Measurements from ENCODE around the gene RBBP6.

RBBP6 gene

GRCh38 chr16:24524855-24525677, 14.3 kb upstream of the RBBP6 start:
- DNase-seq (ENCODE audit: low spot score): no peak

GRCh38 chr16:24525970-24526559, 13.3 kb upstream of the RBBP6 start:
- no peak for DNase-seq (ENCODE audit: low spot score)

DNA sequence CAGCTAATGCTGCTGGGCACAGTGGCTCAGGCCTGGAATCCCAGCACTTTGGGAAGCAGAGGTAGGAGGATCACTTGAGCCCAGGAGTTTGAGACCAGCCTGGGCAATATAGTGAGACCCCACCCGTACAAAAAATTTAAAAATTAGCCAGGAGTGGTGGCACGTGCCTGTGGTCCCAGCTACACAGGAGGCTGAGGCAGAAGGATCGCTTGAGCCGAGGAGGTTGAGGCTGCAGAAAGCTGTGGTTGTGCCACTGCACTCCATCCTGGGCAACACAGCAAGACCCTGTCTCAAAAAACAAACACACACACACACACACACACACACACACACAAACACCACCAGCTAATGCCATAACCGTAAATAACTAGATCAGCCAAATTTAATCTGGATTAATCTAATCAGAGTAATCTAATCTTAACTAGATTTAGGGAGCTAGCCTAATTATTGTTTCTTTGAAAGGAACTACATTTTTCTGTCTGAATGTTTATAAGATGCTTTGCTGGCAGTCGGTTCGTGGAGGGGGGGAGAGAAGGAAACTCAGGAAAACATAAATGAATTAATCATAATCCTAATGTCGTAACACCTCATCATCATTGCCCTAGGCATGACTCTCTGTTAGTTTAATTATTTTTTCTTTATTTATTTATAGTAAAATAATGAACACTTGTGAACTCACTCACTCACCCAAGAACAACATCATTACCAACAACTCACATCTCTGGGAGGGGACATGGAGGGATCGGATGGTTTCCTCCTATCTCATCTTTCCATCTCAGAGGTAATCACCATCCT, 12.5 kb upstream of the RBBP6 start:
- DNase-seq (ENCODE audit: low spot score): no peak

GRCh38 chr16:24531166-24531565, 8.2 kb upstream of the RBBP6 start:
- DNase-seq (ENCODE audit: low spot score): no peak

GRCh38 chr16:24534620-24535019, 4.7 kb upstream of the RBBP6 start:
- DNase-seq (ENCODE audit: low spot score): no peak

- no peak for DNase-seq (ENCODE audit: low spot score)
These were observed 3.5 kb upstream of the RBBP6 start for GRCh38 chr16:24535827-24536226.

- DNase-seq (ENCODE audit: low spot score): no peak
These were observed 2.7 kb upstream of the RBBP6 start for GRCh38 chr16:24536671-24537070.

DNA sequence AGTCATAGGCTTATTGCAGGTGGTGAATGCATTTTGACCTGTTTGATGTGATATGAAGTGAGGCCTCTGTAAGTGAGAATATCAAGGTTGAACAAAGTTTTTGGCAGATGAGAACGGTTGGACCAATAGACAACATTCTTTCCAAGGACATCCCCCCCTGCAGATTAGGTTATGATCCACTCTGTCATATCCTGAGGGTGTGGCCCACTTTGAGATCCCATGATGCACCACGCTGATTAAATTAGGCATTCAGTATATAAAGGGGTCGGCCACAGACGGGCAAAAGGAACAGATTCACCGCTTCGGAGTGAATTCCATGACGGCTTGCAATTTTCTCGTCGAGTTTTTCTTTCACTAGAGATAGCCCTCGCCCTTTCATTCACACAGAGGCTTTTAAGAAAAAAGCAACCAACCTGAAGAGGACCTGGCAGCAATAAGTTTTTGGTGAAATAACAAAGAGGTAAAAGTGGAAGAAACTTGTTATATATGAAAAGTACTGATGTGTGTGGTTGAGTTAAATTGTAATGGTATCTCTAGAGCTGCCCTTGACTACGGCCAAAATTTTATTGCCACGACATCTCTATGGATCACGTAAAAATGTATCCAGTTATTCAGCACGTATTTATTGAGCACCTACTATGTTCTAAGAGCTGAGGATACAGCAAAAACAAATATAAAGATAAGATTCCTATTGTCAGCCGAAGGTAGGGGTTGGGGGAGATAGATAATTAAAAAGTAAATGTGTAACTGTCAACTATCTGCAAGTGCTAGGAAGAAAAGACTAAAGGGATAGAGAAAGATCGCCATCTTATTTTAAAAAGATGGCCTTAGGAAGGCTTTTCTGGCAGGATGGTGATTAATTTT, 1.7 kb upstream of the RBBP6 start:
- DNase-seq (ENCODE audit: low spot score): no peak

DNA sequence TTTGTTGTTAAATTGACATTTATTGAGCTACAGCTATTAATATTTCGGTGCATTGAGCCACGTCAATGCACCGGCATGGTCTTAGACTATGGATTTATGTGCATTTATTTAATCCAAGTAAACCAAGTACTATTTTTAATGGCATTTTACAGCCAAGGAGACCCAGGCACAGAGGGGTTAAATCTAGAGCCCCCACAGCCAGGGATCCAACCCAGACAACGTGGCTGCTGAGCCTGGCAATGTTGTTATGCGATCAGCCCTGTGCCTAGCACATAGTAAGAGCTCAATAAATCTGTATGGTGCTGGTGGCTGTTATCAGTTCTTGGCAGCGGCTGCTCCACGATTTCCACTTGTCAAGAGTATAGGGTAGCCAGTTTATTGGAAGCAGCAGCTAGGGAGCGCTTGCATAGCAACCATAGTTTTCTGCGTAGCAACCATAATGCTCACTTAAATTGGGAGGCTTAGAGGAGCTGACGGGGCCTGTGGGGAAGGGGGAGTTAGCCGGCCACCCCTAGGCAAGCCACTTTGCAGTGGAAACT, 541 bp upstream of the RBBP6 start:
- no peak for DNase-seq (ENCODE audit: low spot score)

DNA sequence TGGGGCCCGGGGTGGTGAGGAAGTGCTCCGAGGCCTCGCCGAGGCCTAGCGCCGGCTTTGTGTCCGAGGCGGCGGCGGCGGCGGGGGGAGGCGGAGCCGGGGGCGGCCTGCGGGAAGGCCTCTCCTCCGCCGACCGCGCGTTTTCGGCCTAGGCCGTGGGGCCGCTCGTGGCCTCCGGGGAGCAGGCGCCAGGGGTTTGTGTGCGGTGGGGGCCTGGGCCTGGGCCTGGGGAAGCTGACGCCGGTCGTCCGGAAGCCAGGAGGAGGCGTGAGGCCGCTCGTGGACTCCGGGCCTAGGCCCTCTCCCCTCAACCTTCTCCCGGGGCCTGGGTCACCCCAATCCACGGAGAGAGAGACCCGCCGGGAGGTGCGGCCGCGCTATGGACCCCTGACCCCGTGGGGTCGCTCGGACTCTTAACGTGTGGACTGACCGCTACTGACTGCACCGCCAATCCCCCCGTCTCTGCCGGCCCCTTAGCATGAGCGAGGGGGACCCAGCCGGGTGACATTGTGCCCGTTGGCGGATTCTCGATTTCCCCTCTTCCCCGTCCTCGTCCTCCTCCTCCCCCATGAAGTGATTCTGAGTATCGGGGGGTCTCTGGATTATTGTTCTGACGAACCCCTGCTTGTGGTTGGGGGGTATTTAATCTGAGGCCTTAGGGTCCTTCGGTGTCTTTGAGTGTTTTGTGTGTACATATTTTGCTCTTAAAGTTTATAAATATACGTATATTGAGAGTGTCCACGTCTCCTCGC, 660 bp downstream of the RBBP6 start:
- no peak for DNase-seq (ENCODE audit: low spot score)

DNA sequence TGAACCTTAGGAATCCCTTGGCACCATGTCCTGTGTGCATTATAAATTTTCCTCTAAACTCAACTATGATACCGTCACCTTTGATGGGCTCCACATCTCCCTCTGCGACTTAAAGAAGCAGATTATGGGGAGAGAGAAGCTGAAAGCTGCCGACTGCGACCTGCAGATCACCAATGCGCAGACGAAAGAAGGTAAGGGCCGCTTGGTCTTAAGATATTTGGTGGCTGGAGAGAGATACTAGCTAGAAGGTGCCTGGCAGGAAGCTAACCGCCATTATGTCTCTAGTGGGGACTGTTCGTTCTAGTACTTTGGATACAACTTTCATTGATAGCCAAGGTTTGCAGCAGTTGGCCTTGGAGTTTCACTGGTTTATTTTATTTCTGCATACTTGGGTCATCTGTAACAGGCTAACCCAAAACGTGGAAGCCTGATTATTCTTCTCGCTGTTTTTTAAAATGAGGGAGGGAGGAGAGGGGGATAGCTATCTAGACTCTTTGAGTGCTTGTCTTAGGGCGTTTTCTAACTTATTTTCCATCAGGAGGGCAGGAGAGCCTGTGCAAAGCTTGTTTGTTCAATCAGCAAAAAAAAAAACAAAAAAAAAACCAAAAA, 1.3 kb downstream of the RBBP6 start:
- no peak for DNase-seq (ENCODE audit: low spot score)

DNA sequence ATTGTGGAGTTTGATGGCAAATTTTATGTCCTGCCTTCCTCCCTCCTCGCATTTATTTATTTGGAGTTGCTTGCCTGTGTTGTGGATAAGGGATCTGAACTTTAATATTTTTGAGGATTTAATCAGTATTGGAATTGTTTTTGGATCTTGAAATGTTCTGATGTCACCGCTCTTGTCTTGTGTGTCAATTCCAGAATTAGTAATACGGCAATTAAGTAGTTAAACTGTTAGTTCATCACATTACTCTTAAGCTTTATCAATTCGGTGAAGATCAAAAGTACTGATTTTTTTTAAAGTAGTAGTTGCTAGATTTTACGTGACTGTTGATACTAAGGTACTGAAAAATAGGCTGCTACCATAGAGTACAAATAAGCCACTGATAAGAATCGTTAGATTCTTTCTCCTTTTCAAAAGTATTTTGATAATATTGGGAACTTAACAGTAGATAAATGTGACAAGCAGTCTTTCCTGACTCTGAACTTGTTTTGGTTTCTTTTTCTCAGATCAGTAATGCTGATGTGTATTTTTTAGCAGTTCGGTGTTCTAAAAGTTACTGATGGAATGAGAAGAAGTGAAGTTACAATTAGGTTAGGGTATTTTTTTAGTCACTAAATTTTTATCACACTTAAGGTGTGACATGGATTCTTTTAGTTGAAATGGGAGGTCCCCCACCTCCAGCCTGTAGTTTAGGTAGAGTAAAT, 2.0 kb downstream of the RBBP6 start:
- no peak for DNase-seq (ENCODE audit: low spot score)

- no peak for DNase-seq (ENCODE audit: low spot score)
These were observed 4.6 kb downstream of the RBBP6 start for GRCh38 chr16:24543949-24544348.

DNA sequence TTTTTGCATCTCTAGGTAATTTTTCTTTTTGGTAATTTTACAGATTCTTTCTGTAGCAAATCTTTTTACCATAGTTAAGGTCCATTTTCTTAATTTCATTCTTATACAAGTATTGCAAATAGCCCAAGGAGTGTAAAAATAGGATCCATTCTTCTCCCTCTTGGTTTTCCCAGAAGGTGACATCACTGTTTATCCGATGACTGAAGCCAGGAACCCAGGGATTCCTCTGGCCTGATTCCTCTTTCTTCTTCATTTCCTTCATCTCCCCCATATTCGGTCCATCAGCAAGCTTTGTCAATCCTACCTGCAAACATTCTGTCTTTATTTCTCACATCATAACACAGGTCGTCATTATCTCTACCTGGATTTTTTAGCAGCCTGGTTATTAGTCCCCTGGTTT, 5.3 kb downstream of the RBBP6 start:
- DNase-seq (ENCODE audit: low spot score): peak; percentile 47

GRCh38 chr16:24550295-24550694, 10.9 kb downstream of the RBBP6 start:
- no peak for DNase-seq (ENCODE audit: low spot score)

GRCh38 chr16:24552705-24553246, 13.4 kb downstream of the RBBP6 start:
- DNase-seq (ENCODE audit: low spot score): no peak

DNA sequence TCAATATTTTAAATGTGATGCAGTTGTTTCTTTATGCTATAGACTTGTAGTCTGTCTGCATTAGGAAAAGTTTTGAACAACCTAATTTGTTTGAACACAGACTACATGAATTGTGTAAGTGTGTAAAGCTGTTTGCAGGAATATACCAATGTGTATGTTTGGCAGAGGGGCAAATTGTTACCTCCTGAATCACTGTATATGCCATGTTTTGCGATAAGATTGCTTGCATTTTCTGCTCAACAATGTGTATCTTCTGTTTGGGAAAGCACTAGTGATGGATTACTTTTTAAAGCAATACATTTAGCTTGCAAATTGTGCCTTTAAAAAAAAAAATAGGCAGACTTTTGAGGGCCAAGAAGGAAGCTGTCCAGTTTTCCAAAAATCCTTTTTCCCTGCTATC, 14.6 kb downstream of the RBBP6 start:
- no peak for DNase-seq (ENCODE audit: low spot score)

DNA sequence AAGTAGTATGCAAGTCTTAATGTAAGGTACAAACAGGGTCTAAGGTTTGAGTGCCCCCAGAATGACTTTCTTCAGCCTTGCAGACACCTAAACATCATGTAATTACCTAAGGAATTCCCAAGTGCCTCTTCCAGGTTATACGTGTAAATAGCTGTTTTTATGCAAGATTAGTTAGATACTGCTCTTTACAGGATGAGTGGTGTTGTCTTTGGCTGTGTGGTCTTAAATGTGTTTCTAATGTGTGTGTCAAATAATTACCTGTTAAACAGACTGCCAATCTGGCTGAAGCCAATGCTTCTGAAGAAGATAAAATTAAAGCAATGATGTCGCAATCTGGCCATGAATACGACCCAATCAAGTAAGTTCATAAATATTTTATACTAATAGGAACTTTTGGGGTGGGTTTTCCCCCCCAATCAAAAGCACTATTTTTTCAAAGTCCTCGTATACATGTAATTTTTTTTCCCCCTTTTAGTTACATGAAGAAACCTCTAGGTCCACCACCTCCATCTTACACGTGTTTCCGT, 16.0 kb downstream of the RBBP6 start:
- DNase-seq (ENCODE audit: low spot score): no peak

DNA sequence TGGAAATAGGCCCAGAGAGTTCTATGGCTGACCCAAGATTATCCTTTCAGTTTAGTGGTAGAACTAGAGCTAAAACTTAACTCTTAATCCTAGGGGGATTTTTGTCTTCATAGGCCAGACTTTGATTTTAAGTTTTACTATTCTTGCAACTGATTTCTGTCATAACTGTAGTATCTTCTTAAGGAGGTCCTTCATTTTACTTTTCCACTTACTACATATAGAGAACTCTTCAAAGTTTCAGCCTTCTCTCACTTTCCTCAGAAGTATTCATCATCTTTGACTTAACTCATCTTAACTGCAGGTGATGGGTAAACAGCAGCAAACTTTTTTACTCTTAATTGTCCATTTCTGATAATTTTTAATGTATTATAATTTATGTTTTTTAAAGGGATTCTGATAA, 23.4 kb downstream of the RBBP6 start:
- no peak for DNase-seq (ENCODE audit: low spot score)

All from cerebellar cortex (tissue), 1 donor.